Ishikawa (cell line): ENCODE data around the gene DNAJA3.

Source experiments
- CREB1 ChIP-seq: IDR thresholded peaks from 2 replicates; pipeline ENCODE4 v1.6.1; 2012; ENCODE audit warnings: low read depth
- TAF1 ChIP-seq: IDR thresholded peaks from 2 replicates; pipeline ENCODE4 v1.6.1; 2012; ENCODE audit warnings: low read depth, mild to moderate bottlenecking
- TF ChIP-seq, protein P1 (sequence below): IDR thresholded peaks from 2 replicates; pipeline ENCODE4 v1.6.1; 2012; ENCODE audit warnings: low read depth, mild to moderate bottlenecking

GRCh38 chr16:4442371-4442770 lies 16.7 kb downstream of the DNAJA3 start:
- TF ChIP-seq, protein P1, sequence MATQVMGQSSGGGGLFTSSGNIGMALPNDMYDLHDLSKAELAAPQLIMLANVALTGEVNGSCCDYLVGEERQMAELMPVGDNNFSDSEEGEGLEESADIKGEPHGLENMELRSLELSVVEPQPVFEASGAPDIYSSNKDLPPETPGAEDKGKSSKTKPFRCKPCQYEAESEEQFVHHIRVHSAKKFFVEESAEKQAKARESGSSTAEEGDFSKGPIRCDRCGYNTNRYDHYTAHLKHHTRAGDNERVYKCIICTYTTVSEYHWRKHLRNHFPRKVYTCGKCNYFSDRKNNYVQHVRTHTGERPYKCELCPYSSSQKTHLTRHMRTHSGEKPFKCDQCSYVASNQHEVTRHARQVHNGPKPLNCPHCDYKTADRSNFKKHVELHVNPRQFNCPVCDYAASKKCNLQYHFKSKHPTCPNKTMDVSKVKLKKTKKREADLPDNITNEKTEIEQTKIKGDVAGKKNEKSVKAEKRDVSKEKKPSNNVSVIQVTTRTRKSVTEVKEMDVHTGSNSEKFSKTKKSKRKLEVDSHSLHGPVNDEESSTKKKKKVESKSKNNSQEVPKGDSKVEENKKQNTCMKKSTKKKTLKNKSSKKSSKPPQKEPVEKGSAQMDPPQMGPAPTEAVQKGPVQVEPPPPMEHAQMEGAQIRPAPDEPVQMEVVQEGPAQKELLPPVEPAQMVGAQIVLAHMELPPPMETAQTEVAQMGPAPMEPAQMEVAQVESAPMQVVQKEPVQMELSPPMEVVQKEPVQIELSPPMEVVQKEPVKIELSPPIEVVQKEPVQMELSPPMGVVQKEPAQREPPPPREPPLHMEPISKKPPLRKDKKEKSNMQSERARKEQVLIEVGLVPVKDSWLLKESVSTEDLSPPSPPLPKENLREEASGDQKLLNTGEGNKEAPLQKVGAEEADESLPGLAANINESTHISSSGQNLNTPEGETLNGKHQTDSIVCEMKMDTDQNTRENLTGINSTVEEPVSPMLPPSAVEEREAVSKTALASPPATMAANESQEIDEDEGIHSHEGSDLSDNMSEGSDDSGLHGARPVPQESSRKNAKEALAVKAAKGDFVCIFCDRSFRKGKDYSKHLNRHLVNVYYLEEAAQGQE: no peak
- TF ChIP-seq CREB1: no peak
- no peak for TF ChIP-seq TAF1
